ENCODE measurements around the gene PTPRD. TPM values are rescaled to one million over a fixed set of nuclear protein-coding genes. Genes with fewer than 3 reads are reported as not detected.

Gene PTPRD
- total and polyA plus RNA-seq, 4 donors: 97.4 to 229 (median 161) TPM

GRCh38 chr9:9881692-9882091, 731.1 kb downstream of the PTPRD start:
- WGBS (ENCODE audit: insufficient coverage): no CpG with 5 or more reads among the region's 2 CpGs
- Histone ChIP-seq H3K4me1 (ENCODE audit: control insufficient read depth, insufficient read depth, low read length) (no peaks in the 10 kb centered on the region), H3K4me3 (ENCODE audit: low read depth, low read length) (no peak overlapping the region), H3K36me3 (ENCODE audit: control insufficient read depth, insufficient read depth, low read length) (no peaks in the 10 kb centered on the region), H3K27me3 (ENCODE audit: control insufficient read depth, insufficient read depth, low read length) (no peaks in the 10 kb centered on the region), H3K27ac (ENCODE audit: low read depth, low read length) (no peak overlapping the region), H3K9me3 (ENCODE audit: control insufficient read depth, insufficient read depth, low read length) (no peaks in the 10 kb centered on the region)
- DNase-seq (ENCODE audit: low read depth in 4 of 6, low spot score in 6 of 6): no peak

GRCh38 chr9:9874270-9874669, 738.5 kb downstream of the PTPRD start:
- Histone ChIP-seq H3K36me3 (ENCODE audit: control insufficient read depth, insufficient read depth, low read length) (no peaks in the 10 kb centered on the region), H3K27me3 (ENCODE audit: control insufficient read depth, insufficient read depth, low read length) (no peaks in the 10 kb centered on the region), H3K4me1 (ENCODE audit: control insufficient read depth, insufficient read depth, low read length) (no peaks in the 10 kb centered on the region), H3K9me3 (ENCODE audit: control insufficient read depth, insufficient read depth, low read length) (no peaks in the 10 kb centered on the region), H3K4me3 (ENCODE audit: low read depth, low read length) (no peak overlapping the region), H3K27ac (ENCODE audit: low read depth, low read length) (no peak overlapping the region)
- WGBS (ENCODE audit: insufficient coverage): no CpG with 5 or more reads among the region's 3 CpGs
- DNase-seq (ENCODE audit: low read depth in 4 of 6, low spot score in 6 of 6): no peak

GRCh38 chr9:9862235-9862810, 750.5 kb downstream of the PTPRD start:
- H3K36me3 ChIP-seq (ENCODE audit: control insufficient read depth, insufficient read depth, low read length): no peaks in the 10 kb centered on the region
- H3K9me3 ChIP-seq (ENCODE audit: control insufficient read depth, insufficient read depth, low read length): no peaks in the 10 kb centered on the region
- no peak for DNase-seq (ENCODE audit: low read depth in 4 of 6, low spot score in 6 of 6)
- no peaks in the 10 kb centered on the region for H3K4me1 ChIP-seq (ENCODE audit: control insufficient read depth, insufficient read depth, low read length)
- H3K4me3 ChIP-seq (ENCODE audit: low read depth, low read length): no peak overlapping the region
- no peaks in the 10 kb centered on the region for H3K27me3 ChIP-seq (ENCODE audit: control insufficient read depth, insufficient read depth, low read length)
- H3K27ac ChIP-seq (ENCODE audit: low read depth, low read length): no peak overlapping the region
- 100% methylated on average over 1 of the region's 3 CpGs for WGBS (ENCODE audit: insufficient coverage)

- H3K27me3 ChIP-seq (ENCODE audit: control insufficient read depth, insufficient read depth, low read length): no peaks in the 10 kb centered on the region
- H3K36me3 ChIP-seq (ENCODE audit: control insufficient read depth, insufficient read depth, low read length): no peaks in the 10 kb centered on the region
- no peaks in the 10 kb centered on the region for H3K9me3 ChIP-seq (ENCODE audit: control insufficient read depth, insufficient read depth, low read length)
- DNase-seq (ENCODE audit: low read depth in 4 of 6, low spot score in 6 of 6): no peak
- 73% methylated on average over 13 of the region's 15 CpGs for WGBS (ENCODE audit: insufficient coverage)
- H3K4me1 ChIP-seq (ENCODE audit: control insufficient read depth, insufficient read depth, low read length): no peaks in the 10 kb centered on the region
- H3K4me3 ChIP-seq (ENCODE audit: low read depth, low read length): no peak overlapping the region
- no peak overlapping the region for H3K27ac ChIP-seq (ENCODE audit: low read depth, low read length)
These were observed 757.4 kb downstream of the PTPRD start for GRCh38 chr9:9855177-9856078.

- H3K4me3 ChIP-seq (ENCODE audit: low read depth, low read length): no peak overlapping the region
- no peaks in the 10 kb centered on the region for H3K27me3 ChIP-seq (ENCODE audit: control insufficient read depth, insufficient read depth, low read length)
- H3K4me1 ChIP-seq (ENCODE audit: control insufficient read depth, insufficient read depth, low read length): no peaks in the 10 kb centered on the region
- peak in 1 of 6 donors; percentile 9 for DNase-seq (ENCODE audit: low read depth in 4 of 6, low spot score in 6 of 6)
- no peaks in the 10 kb centered on the region for H3K36me3 ChIP-seq (ENCODE audit: control insufficient read depth, insufficient read depth, low read length)
- no peaks in the 10 kb centered on the region for H3K9me3 ChIP-seq (ENCODE audit: control insufficient read depth, insufficient read depth, low read length)
- 61% methylated on average over 4 of the region's 5 CpGs for WGBS (ENCODE audit: insufficient coverage)
- H3K27ac ChIP-seq (ENCODE audit: low read depth, low read length): no peak overlapping the region
These were observed 765.1 kb downstream of the PTPRD start for GRCh38 chr9:9847750-9848149.

GRCh38 chr9:9846557-9846956, 766.2 kb downstream of the PTPRD start:
- no peak for DNase-seq (ENCODE audit: low read depth in 4 of 6, low spot score in 6 of 6)
- no peaks in the 10 kb centered on the region for H3K4me1 ChIP-seq (ENCODE audit: control insufficient read depth, insufficient read depth, low read length)
- no peak overlapping the region for H3K4me3 ChIP-seq (ENCODE audit: low read depth, low read length)
- H3K27me3 ChIP-seq (ENCODE audit: control insufficient read depth, insufficient read depth, low read length): no peaks in the 10 kb centered on the region
- H3K9me3 ChIP-seq (ENCODE audit: control insufficient read depth, insufficient read depth, low read length): no peaks in the 10 kb centered on the region
- no peak overlapping the region for H3K27ac ChIP-seq (ENCODE audit: low read depth, low read length)
- no peaks in the 10 kb centered on the region for H3K36me3 ChIP-seq (ENCODE audit: control insufficient read depth, insufficient read depth, low read length)
- no CpG with 5 or more reads among the region's 1 CpG for WGBS (ENCODE audit: insufficient coverage)

GRCh38 chr9:9820436-9820835, 792.4 kb downstream of the PTPRD start:
- H3K36me3 ChIP-seq (ENCODE audit: control insufficient read depth, insufficient read depth, low read length): no peaks in the 10 kb centered on the region

GRCh38 chr9:9819886-9820285, 792.9 kb downstream of the PTPRD start:
- H3K27me3 ChIP-seq (ENCODE audit: control insufficient read depth, insufficient read depth, low read length): no peaks in the 10 kb centered on the region
- H3K27ac ChIP-seq (ENCODE audit: low read depth, low read length): no peak overlapping the region
- H3K4me1 ChIP-seq (ENCODE audit: control insufficient read depth, insufficient read depth, low read length): no peaks in the 10 kb centered on the region
- H3K9me3 ChIP-seq (ENCODE audit: control insufficient read depth, insufficient read depth, low read length): peaks cover 1% of the 10 kb centered on the region
- no peaks in the 10 kb centered on the region for H3K36me3 ChIP-seq (ENCODE audit: control insufficient read depth, insufficient read depth, low read length)
- DNase-seq (ENCODE audit: low read depth in 4 of 6, low spot score in 6 of 6): no peak
- no peak overlapping the region for H3K4me3 ChIP-seq (ENCODE audit: low read depth, low read length)
- WGBS (ENCODE audit: insufficient coverage): 100% methylated on average over 2 of the region's 5 CpGs

More at GRCh38 chr9:9820436-9820835, 792.4 kb downstream of the PTPRD start:
- Histone ChIP-seq H3K27ac (ENCODE audit: low read depth, low read length) (no peak overlapping the region), H3K4me1 (ENCODE audit: control insufficient read depth, insufficient read depth, low read length) (no peaks in the 10 kb centered on the region), H3K27me3 (ENCODE audit: control insufficient read depth, insufficient read depth, low read length) (no peaks in the 10 kb centered on the region), H3K9me3 (ENCODE audit: control insufficient read depth, insufficient read depth, low read length) (peaks cover 1% of the 10 kb centered on the region), H3K4me3 (ENCODE audit: low read depth, low read length) (no peak overlapping the region)
- DNase-seq (ENCODE audit: low read depth in 4 of 6, low spot score in 6 of 6): no peak

- peaks cover 1% of the 10 kb centered on the region for H3K9me3 ChIP-seq (ENCODE audit: control insufficient read depth, insufficient read depth, low read length)
- no CpG with 5 or more reads among the region's 2 CpGs for WGBS (ENCODE audit: insufficient coverage)
- H3K36me3 ChIP-seq (ENCODE audit: control insufficient read depth, insufficient read depth, low read length): no peaks in the 10 kb centered on the region
- no peaks in the 10 kb centered on the region for H3K4me1 ChIP-seq (ENCODE audit: control insufficient read depth, insufficient read depth, low read length)
- no peaks in the 10 kb centered on the region for H3K27me3 ChIP-seq (ENCODE audit: control insufficient read depth, insufficient read depth, low read length)
- no peak for DNase-seq (ENCODE audit: low read depth in 4 of 6, low spot score in 6 of 6)
- H3K27ac ChIP-seq (ENCODE audit: low read depth, low read length): no peak overlapping the region
- no peak overlapping the region for H3K4me3 ChIP-seq (ENCODE audit: low read depth, low read length)
These were observed 795.6 kb downstream of the PTPRD start for GRCh38 chr9:9817176-9817575.

- no peaks in the 10 kb centered on the region for H3K36me3 ChIP-seq (ENCODE audit: control insufficient read depth, insufficient read depth, low read length)
- H3K27ac ChIP-seq (ENCODE audit: low read depth, low read length): no peak overlapping the region
- H3K9me3 ChIP-seq (ENCODE audit: control insufficient read depth, insufficient read depth, low read length): no peaks in the 10 kb centered on the region
- no peaks in the 10 kb centered on the region for H3K4me1 ChIP-seq (ENCODE audit: control insufficient read depth, insufficient read depth, low read length)
- DNase-seq (ENCODE audit: low read depth in 4 of 6, low spot score in 6 of 6): no peak
- H3K27me3 ChIP-seq (ENCODE audit: control insufficient read depth, insufficient read depth, low read length): no peaks in the 10 kb centered on the region
- no CpG with 5 or more reads among the region's 1 CpG for WGBS (ENCODE audit: insufficient coverage)
- no peak overlapping the region for H3K4me3 ChIP-seq (ENCODE audit: low read depth, low read length)
These were observed 808.7 kb downstream of the PTPRD start for GRCh38 chr9:9804109-9804508.

Measured in spinal cord (tissue), 10 donors.